Spleen (tissue), 7 donors: Measurements from ENCODE around the gene FEZ2.

Experiments
- POLR2A ChIP-seq, 3 donors: fragments of 450-650 bp; IDR thresholded peaks; one replicate each; pipeline ENCODE4 v1.5.1; 2017; ENCODE audit warnings: antibody characterized with exemption in 3 of 3, mild to moderate bottlenecking in 1 of 3
- POLR2AphosphoS5 ChIP-seq, 3 donors: sonication (generic); formaldehyde crosslinking; IDR thresholded peaks; one replicate each; pipeline ENCODE4 v1.5.1; 2017; ENCODE audit warnings: antibody characterized with exemption in 3 of 3
- TF ChIP-seq, protein P1 (sequence below), 11 experiments: fragments of 200-600 bp in 7 of 11; fragments of 450-650 bp in 4 of 11; sonication (generic) in 4 of 11; IDR thresholded peaks in 8 of 11; conservative IDR thresholded peaks in 3 of 11; 1 replicate in 7 of 11; 2 replicates in 4 of 11; pipeline versions ENCODE4 v1.4.0 to v1.8.0; 2016 to 2021; ENCODE audit warnings: antibody characterized with exemption in 11 of 11, inconsistent platforms in 4 of 11, mild to moderate bottlenecking in 1 of 11
- donor health status: DM: no; HTN: no; CAD: no; lungs with moderate emphysema.
- donor health status: DM: no; HTN: no; CAD: no.
- donor health status: DM: no; HTN: no; CAD: no.

DNA sequence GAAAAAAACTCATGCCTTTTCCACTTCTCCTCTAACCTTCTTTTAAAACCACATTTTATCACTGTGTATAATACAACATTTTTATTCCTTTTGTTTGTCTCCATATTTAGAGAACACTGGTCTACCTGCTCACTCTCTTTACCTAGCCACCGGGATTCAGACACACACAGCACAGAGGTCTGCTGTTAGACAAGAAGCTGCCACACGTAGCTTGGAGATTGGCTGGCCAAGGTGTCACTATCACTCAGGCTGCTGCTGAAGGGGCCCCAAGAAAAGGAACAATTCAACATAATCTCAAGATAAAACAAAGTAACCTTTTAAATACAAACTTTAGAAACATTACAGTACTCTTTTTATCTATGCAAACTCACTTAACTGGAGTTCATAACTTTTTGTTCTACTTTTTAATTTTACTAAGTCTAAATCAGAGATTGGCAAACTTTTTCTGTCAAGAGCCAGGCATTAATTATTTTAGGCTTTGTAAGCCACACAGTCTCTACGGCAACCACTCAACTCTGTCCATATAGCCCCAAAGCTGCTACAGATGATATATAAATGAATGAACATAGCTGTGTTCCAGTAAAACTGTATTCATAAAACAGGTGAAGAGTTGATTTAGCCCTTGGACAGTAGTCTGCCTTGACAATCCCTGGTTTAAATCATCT, 25.8 kb downstream of the FEZ2 start:
- TF ChIP-seq, protein P1, sequence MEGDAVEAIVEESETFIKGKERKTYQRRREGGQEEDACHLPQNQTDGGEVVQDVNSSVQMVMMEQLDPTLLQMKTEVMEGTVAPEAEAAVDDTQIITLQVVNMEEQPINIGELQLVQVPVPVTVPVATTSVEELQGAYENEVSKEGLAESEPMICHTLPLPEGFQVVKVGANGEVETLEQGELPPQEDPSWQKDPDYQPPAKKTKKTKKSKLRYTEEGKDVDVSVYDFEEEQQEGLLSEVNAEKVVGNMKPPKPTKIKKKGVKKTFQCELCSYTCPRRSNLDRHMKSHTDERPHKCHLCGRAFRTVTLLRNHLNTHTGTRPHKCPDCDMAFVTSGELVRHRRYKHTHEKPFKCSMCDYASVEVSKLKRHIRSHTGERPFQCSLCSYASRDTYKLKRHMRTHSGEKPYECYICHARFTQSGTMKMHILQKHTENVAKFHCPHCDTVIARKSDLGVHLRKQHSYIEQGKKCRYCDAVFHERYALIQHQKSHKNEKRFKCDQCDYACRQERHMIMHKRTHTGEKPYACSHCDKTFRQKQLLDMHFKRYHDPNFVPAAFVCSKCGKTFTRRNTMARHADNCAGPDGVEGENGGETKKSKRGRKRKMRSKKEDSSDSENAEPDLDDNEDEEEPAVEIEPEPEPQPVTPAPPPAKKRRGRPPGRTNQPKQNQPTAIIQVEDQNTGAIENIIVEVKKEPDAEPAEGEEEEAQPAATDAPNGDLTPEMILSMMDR (IDR thresholded peaks at IDR 0.05 in 8 of 11, conservative IDR thresholded peaks at IDR 0.05 in 3 of 11): no peak
- TF ChIP-seq POLR2A (IDR thresholded peaks at IDR 0.05) (no peak), POLR2AphosphoS5 (IDR thresholded peaks at IDR 0.05) (no peak)
